Measurements from ENCODE around the gene PDE12.
A peak's percentile ranks its signal among the peaks of the same experiment; 100 is the strongest.

The PDE12 gene

GRCh38 chr3:57555738-57556458, at the start of gene PDE12:
PDE12 (plus strand) TSS chr3:57556274; CDS start chr3:57556380, 106 bp downstream.
- H3K36me3 Mint-ChIP-seq (ENCODE audit: low read depth) = peaks cover 21% of the 10 kb centered on the region
- TF ChIP-seq CTCF (IDR thresholded peaks at IDR 0.05) = no peak
- peaks cover 7% of the 10 kb centered on the region for H3K27me3 Mint-ChIP-seq (ENCODE audit: low read depth, poor library complexity)
- peak; percentile 73 for DNase-seq
- peaks cover 44% of the 10 kb centered on the region for H3K4me1 Mint-ChIP-seq
- H3K4me3 Mint-ChIP-seq = peak within 1 kb of the TSS; percentile 97
- peaks cover 3% of the 10 kb centered on the region for H3K9me3 Mint-ChIP-seq
- H3K27ac Mint-ChIP-seq = peak within 1 kb of the TSS; percentile 100

- Mint-ChIP-seq H3K4me1 (peaks cover 7% of the 10 kb centered on the region), H3K9me3 (no peaks in the 10 kb centered on the region), H3K27me3 (ENCODE audit: low read depth, poor library complexity) (peaks cover 19% of the 10 kb centered on the region), H3K4me3 (no peak overlapping the region), H3K36me3 (ENCODE audit: low read depth) (no peaks in the 10 kb centered on the region), H3K27ac (no peak overlapping the region)
- DNase-seq = no peak
- no peak for TF ChIP-seq CTCF (IDR thresholded peaks at IDR 0.05)
Observed at GRCh38 chr3:57512166-57512565, 43.9 kb upstream of the PDE12 start.

GRCh38 chr3:57518276-57518915, 37.7 kb upstream of the PDE12 start:
- no peaks in the 10 kb centered on the region for H3K9me3 Mint-ChIP-seq
- no peak overlapping the region for H3K4me3 Mint-ChIP-seq
- H3K4me1 Mint-ChIP-seq = no peaks in the 10 kb centered on the region
- TF ChIP-seq CTCF (IDR thresholded peaks at IDR 0.05) = no peak
- H3K27me3 Mint-ChIP-seq (ENCODE audit: low read depth, poor library complexity) = peaks cover 11% of the 10 kb centered on the region
- no peaks in the 10 kb centered on the region for H3K36me3 Mint-ChIP-seq (ENCODE audit: low read depth)
- no peak overlapping the region for H3K27ac Mint-ChIP-seq
- no peak for DNase-seq

- Mint-ChIP-seq H3K27me3 (ENCODE audit: low read depth, poor library complexity) (peaks cover 7% of the 10 kb centered on the region), H3K4me3 (no peak overlapping the region), H3K4me1 (peaks cover 6% of the 10 kb centered on the region), H3K9me3 (no peaks in the 10 kb centered on the region), H3K27ac (no peak overlapping the region), H3K36me3 (ENCODE audit: low read depth) (no peaks in the 10 kb centered on the region)
- no peak for TF ChIP-seq CTCF (IDR thresholded peaks at IDR 0.05)
- DNase-seq = no peak
Observed at GRCh38 chr3:57530071-57530608, 25.9 kb upstream of the PDE12 start.

- Mint-ChIP-seq H3K4me3 (no peak overlapping the region), H3K9me3 (no peaks in the 10 kb centered on the region), H3K36me3 (ENCODE audit: low read depth) (no peaks in the 10 kb centered on the region), H3K27me3 (ENCODE audit: low read depth, poor library complexity) (peaks cover 19% of the 10 kb centered on the region), H3K27ac (peak overlapping the region; percentile 6), H3K4me1 (peaks cover 6% of the 10 kb centered on the region)
- no peak for DNase-seq
- TF ChIP-seq CTCF (IDR thresholded peaks at IDR 0.05) = no peak
Observed at GRCh38 chr3:57538465-57538864, 17.6 kb upstream of the PDE12 start.
